GM23338 (cell line): ENCODE results near the gene EGFL7.

Experiments
- CTCF ChIP-seq, 2 experiments: fragments of 200-600 bp in 1 of 2; sonication (generic) in 1 of 2; conservative IDR thresholded peaks; 2 replicates each; pipeline versions ENCODE4 v1.5.1 to v1.6.1; 2016 to 2017; ENCODE audit warnings: antibody characterized with exemption in 2 of 2, low read depth in 2 of 2, mild to moderate bottlenecking in 2 of 2, moderate library complexity in 1 of 2
- EZH2 ChIP-seq: fragments of 200-600 bp; sonication (generic); IDR thresholded peaks from one replicate; pipeline ENCODE4 v1.8.0; 2017; ENCODE audit warnings: antibody characterized with exemption, mild to moderate bottlenecking, low read depth; ENCODE audit not compliant: unreplicated experiment

DNA sequence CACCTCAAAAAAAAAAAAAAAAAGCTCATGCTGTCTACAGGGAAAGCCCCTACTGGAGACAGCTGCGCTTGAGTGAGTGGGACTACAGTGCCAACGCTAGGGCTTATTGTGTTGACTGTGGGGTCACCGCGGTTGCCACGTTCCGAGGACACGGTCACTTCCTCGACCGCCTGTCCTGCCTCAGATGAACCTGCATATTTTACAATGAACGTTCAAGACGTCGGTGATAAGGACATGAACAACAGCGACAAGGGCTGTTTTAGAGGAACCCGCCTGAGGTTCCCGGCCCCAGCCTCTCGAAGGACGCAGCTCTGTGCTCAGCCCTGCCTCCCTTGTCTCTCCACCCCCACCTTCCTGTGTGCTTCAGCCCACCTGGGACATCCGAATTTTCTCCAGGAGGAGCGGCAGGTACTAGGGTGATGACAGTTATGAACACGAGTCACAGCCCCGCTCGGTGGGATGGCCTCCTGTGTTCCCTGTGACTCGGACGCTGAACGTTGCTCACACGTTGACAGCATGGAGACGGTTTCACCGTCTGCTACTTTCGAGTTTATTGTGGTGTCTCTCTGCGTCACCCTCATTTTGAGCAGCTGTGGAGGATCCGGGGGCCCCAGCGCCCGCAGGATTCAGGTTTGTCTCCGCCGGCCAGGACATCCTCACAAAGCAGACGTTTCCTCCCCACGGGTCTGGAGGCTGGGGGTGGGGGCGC is 38.4 kb downstream of the EGFL7 start:
- TF ChIP-seq CTCF (conservative IDR thresholded peaks at IDR 0.05; ENCODE audit: low read depth in 2 of 2) (no peak), EZH2 (no peak)
